Neural cell (in vitro differentiated cells): ENCODE data around the gene SLC37A3. TPM values are rescaled to one million over a fixed set of nuclear protein-coding genes. Genes with fewer than 3 reads are reported as not detected.

Experiments used
- H2AFZ ChIP-seq: fragments of 200-600, 300-800 bp; sonication (generic), shearing (Covaris generic); 2 replicates; pipeline ENCODE4 v1.6.0; 2014; ENCODE audit warnings: low read depth, mild to moderate bottlenecking, antibody characterized with exemption, low read length, moderate library complexity
- H3F3A ChIP-seq: fragments of 200-600 bp; shearing (Covaris generic); 2 replicates; pipeline ENCODE4 v1.6.1; 2016; ENCODE audit warnings: mild to moderate bottlenecking, moderate library complexity, mixed read lengths, antibody characterized with exemption, low read length; ENCODE audit not compliant: insufficient read depth, poor library complexity, severe bottlenecking
- H3K27ac ChIP-seq: fragments of 200-600, 300-800 bp; sonication (generic), shearing (Covaris generic); 2 replicates; pipeline ENCODE4 v1.5.1; 2014; ENCODE audit warnings: mild to moderate bottlenecking, low read length, moderate library complexity
- H3K27me3 ChIP-seq: fragments of 300-800, 200-600 bp; sonication (generic), shearing (Covaris generic); 2 replicates; pipeline ENCODE4 v1.6.0; 2014; ENCODE audit warnings: mild to moderate bottlenecking, low read depth, low read length, moderate library complexity; ENCODE audit not compliant: insufficient read depth
- H3K36me3 ChIP-seq: fragments of 300-800, 200-600 bp; sonication (generic), shearing (Covaris generic); 2 replicates; pipeline ENCODE4 v1.5.1; 2014; ENCODE audit warnings: mild to moderate bottlenecking, antibody characterized with exemption, low read length, moderate library complexity; ENCODE audit not compliant: insufficient read depth
- H3K4me2 ChIP-seq: fragments of 300-800, 200-600 bp; sonication (generic), shearing (Covaris generic); 2 replicates; pipeline ENCODE4 v1.6.0; 2014; ENCODE audit warnings: mild to moderate bottlenecking, low read length
- H3K4me3 ChIP-seq: fragments of 300-800, 200-600 bp; sonication (generic), shearing (Covaris generic); 2 replicates; pipeline ENCODE4 v1.5.1; 2014; ENCODE audit warnings: mild to moderate bottlenecking, low read length, moderate library complexity
- H3K79me2 ChIP-seq: fragments of 200-600 bp; shearing (Covaris generic); replicated peaks from 2 replicates; pipeline ENCODE4 v1.6.0; 2014; ENCODE audit warnings: mild to moderate bottlenecking, low read length, moderate library complexity; ENCODE audit not compliant: insufficient read depth
- H3K9ac ChIP-seq: fragments of 300-800, 200-600 bp; sonication (generic), shearing (Covaris generic); 2 replicates; pipeline ENCODE4 v1.6.1; 2016; ENCODE audit warnings: mild to moderate bottlenecking, low read length, mixed read lengths
- H3K9me2 ChIP-seq: fragments of 200-600 bp; shearing (Covaris generic); 2 replicates; pipeline ENCODE4 v1.6.1; 2016; ENCODE audit warnings: mild to moderate bottlenecking, low read length, mixed read lengths; ENCODE audit not compliant: insufficient read depth
- H3K9me3 ChIP-seq: fragments of 200-600, 300-800 bp; sonication (generic), shearing (Covaris generic); 2 replicates; pipeline ENCODE4 v1.6.1; 2016; ENCODE audit warnings: mild to moderate bottlenecking, mixed run types, low read length, moderate library complexity, mixed read lengths
- H4K20me1 ChIP-seq: fragments of 200-600 bp; shearing (Covaris generic); 2 replicates; pipeline ENCODE4 v1.6.1; 2016; ENCODE audit warnings: mild to moderate bottlenecking, mixed run types; ENCODE audit not compliant: insufficient read depth
- CTCF ChIP-seq: fragments of 450-650 bp; IDR thresholded peaks from 2 replicates; pipeline ENCODE4 v1.5.1; 2014; ENCODE audit warnings: antibody characterized with exemption, mild to moderate bottlenecking, moderate library complexity; ENCODE audit not compliant: poor library complexity, severe bottlenecking
- EP300 ChIP-seq: fragments of 450-650 bp; conservative IDR thresholded peaks from 2 replicates; pipeline ENCODE4 v1.6.1; 2014; ENCODE audit warnings: antibody characterized with exemption, mild to moderate bottlenecking, moderate library complexity; ENCODE audit not compliant: poor library complexity, severe bottlenecking
- EZH2 ChIP-seq: fragments of 200-600, 300-800 bp; shearing (Covaris generic), sonication (generic); IDR thresholded peaks from 2 replicates; pipeline ENCODE4 v1.6.1; 2014; ENCODE audit warnings: antibody characterized with exemption, low read length, borderline replicate concordance, mild to moderate bottlenecking; ENCODE audit not compliant: insufficient read depth, poor library complexity, severe bottlenecking
- MXI1 ChIP-seq: fragments of 450-650 bp; conservative IDR thresholded peaks from 2 replicates; pipeline ENCODE4 v1.6.1; 2014; ENCODE audit warnings: antibody characterized with exemption, mild to moderate bottlenecking; ENCODE audit not compliant: poor library complexity, severe bottlenecking
- POLR2AphosphoS5 ChIP-seq: IDR thresholded peaks from 2 replicates; pipeline ENCODE4 v1.6.1; 2012
- RAD21 ChIP-seq: fragments of 450-650 bp; conservative IDR thresholded peaks from 2 replicates; pipeline ENCODE4 v1.6.1; 2014; ENCODE audit warnings: antibody characterized with exemption, mild to moderate bottlenecking, moderate library complexity
- REST ChIP-seq: IDR thresholded peaks from 2 replicates; pipeline ENCODE4 v1.6.1; 2012; ENCODE audit warnings: borderline replicate concordance
- SMC3 ChIP-seq: fragments of 450-650 bp; conservative IDR thresholded peaks from 2 replicates; pipeline ENCODE4 v1.6.1; 2014; ENCODE audit warnings: antibody characterized with exemption, mild to moderate bottlenecking, moderate library complexity; ENCODE audit not compliant: poor library complexity
- TAF1 ChIP-seq: IDR thresholded peaks from 2 replicates; pipeline ENCODE4 v1.6.1; 2012; ENCODE audit warnings: low read depth
- polyA plus RNA-seq: library from polyadenylated mRNA; depleted of rRNA; stranded (reverse); fragments of >200 nt; gene quantifications from 2 replicates; pipeline ENCODE4 v1.2.3, GENCODE V29; 2014

SLC37A3 gene
- polyA plus RNA-seq, 1 donor from 2014 or later: 176 TPM

DNA sequence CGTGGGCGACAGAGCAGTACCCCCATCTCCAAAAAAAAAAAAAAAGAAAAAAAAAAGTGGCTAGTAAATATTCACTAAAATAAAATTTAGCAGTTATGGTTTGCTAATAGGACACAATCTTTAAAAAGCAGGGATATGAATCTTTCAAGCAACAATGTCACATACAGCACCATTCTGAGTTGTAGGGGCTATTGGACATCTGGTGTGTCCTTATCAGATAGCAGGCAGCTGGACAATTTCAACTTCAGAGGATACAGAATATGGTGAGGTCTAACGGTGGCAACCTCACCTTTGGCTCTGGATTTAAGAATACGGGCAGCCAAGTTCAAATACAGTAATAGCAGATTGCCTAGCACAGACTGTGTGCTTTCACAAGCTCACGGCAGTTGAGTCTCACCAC, 51.1 kb downstream of the SLC37A3 start:
- Histone ChIP-seq H3K27me3 (no peaks in the 10 kb centered on the region), H3K36me3 (peaks cover 8% of the 10 kb centered on the region), H3K4me2 (no peak overlapping the region), H3K9me3 (no peaks in the 10 kb centered on the region), H3F3A (no peaks in the 10 kb centered on the region), H3K9me2 (no peaks in the 10 kb centered on the region), H3K27ac (no peak overlapping the region), H3K4me3 (no peak overlapping the region), H2AFZ (no peak overlapping the region), H3K9ac (no peak overlapping the region), H4K20me1 (no peaks in the 10 kb centered on the region), H3K79me2 (no peaks in the 10 kb centered on the region)
- TF ChIP-seq REST: no peak
- no peak for TF ChIP-seq SMC3
- no peak for TF ChIP-seq EP300
- no peak for TF ChIP-seq POLR2AphosphoS5
- no peak for TF ChIP-seq TAF1
- TF ChIP-seq EZH2: no peak

DNA sequence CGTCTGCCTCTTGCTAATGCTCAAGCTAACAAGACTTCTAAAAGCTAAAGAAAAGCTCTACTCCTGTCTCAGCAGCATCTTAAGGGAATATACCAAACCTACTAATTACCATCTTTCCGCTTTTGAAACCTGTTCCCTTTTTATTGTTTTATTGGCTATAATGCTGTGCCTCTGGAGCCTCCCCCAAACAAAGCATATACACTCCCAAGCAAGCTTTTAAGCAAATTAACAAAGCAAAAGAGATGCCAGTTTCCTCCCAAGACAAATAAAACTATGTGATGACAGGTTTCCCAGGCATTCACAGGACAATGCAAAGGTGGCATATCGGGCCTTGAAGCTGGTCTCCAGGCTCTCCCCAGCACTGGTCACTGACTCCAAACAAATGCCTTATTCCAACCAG, 52.9 kb downstream of the SLC37A3 start:
- no peak overlapping the region for H2AFZ ChIP-seq
- no peaks in the 10 kb centered on the region for H3K79me2 ChIP-seq
- peaks cover 11% of the 10 kb centered on the region for H3K36me3 ChIP-seq
- H3K27me3 ChIP-seq: no peaks in the 10 kb centered on the region
- TF ChIP-seq REST: no peak
- no peak for TF ChIP-seq TAF1
- TF ChIP-seq CTCF: no peak
- TF ChIP-seq EZH2: no peak
- TF ChIP-seq POLR2AphosphoS5: no peak
- no peak for TF ChIP-seq MXI1
- no peak for TF ChIP-seq RAD21
- TF ChIP-seq SMC3: no peak
- TF ChIP-seq EP300: no peak
- no peak overlapping the region for H3K9ac ChIP-seq
- H4K20me1 ChIP-seq: no peaks in the 10 kb centered on the region
- no peaks in the 10 kb centered on the region for H3K9me3 ChIP-seq
- H3K4me3 ChIP-seq: no peak overlapping the region
- no peak overlapping the region for H3K4me2 ChIP-seq
- no peaks in the 10 kb centered on the region for H3K9me2 ChIP-seq
- H3K27ac ChIP-seq: no peak overlapping the region
- H3F3A ChIP-seq: no peaks in the 10 kb centered on the region
